Breast epithelium (tissue), 3 donors: Measurements from ENCODE around the gene MRPL21.

Experiments
- CTCF ChIP-seq, 3 donors: fragments of 450-650 bp; IDR thresholded peaks; one replicate each; pipeline ENCODE4 v1.5.1; 2016 to 2017; ENCODE audit warnings: antibody characterized with exemption in 3 of 3, mild to moderate bottlenecking in 3 of 3, moderate library complexity in 3 of 3
- POLR2A ChIP-seq: fragments of 450-650 bp; IDR thresholded peaks from one replicate; pipeline ENCODE4 v1.6.1; 2016; ENCODE audit warnings: antibody characterized with exemption, mild to moderate bottlenecking, moderate library complexity
- POLR2AphosphoS5 ChIP-seq, 3 donors: sonication (generic); formaldehyde crosslinking; IDR thresholded peaks; one replicate each; pipeline ENCODE4 v1.6.1; 2017; ENCODE audit warnings: antibody characterized with exemption in 3 of 3

- TF ChIP-seq CTCF (IDR thresholded peaks at IDR 0.05) (no peak), POLR2AphosphoS5 (IDR thresholded peaks at IDR 0.05) (no peak), POLR2A (no peak)
Measured at GRCh38 chr11:68905421-68906360, 2.1 kb upstream of the MRPL21 start.
